ENCODE data around the gene CALML3. TPM values are rescaled to one million over a fixed set of nuclear protein-coding genes. Genes with fewer than 3 reads are reported as not detected.

Gene CALML3
- total and polyA plus RNA-seq, 2 of the 13 experiments (the other 11 are each of a cell fraction or from before 2014, with no cell fraction given) = not detected

DNA sequence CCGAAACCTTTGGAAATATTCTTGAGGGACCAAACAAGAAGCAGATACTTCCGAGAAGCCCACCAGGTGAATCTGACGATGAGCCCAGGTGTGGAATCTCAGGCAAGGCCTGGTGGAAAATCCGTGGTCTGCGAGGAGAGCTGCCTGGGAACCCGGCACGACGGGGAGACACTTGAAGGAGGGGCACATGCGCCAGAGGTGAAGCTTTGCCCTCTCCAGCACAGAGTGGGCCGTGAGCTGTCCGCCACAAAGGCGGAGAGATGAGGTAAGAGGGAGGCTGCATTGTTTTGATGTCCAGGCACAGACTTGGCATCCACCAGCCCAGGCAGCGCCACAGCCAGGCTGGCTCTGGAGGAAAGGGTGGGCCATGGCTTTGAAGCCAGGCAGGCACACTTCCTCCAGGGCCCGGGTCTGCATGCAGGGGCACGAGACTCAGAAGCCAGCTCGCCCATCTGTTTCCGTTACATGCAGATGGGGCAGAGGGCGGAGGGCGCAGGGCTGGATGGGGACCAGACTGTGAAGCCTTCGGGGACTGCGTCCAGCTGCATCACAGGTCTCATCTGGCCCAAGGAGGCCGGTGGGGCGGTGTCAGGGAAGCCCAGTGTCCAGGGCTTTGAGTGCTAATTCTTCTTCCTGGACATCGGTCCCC is 45.4 kb downstream of the CALML3 start:
- no peaks in the 10 kb centered on the region for H3K9me3 ChIP-seq (ENCODE audit: low read length)
- CTCF ChIA-PET (ENCODE audit: low intra/inter-chr PET ratio, low total read pairs) = no interaction called here
- H3K4me1 ChIP-seq (ENCODE audit: insufficient read depth, low read length) = peaks cover 95% of the 10 kb centered on the region
- H3K4me3 ChIP-seq (replicated peaks in 1 of 3; ENCODE audit: insufficient read depth in 1 of 3, low read depth in 2 of 3, low read length in 3 of 3) = peak overlapping the region in 1 of 3 experiments; percentile 19; a peak in 1 of 6 replicates
- ATAC-seq (no peak), DNase-seq (ENCODE audit: low spot score) (no peak), FAIRE-seq (no peak)
- no TSS peak for BruUV-seq (replicated peaks)
- H3K27me3 ChIP-seq (ENCODE audit: control insufficient read depth in 1 of 2, insufficient read depth in 2 of 2, low read length in 2 of 2) = no peaks in the 10 kb centered on the region
- H3K36me3 ChIP-seq (replicated peaks in 1 of 2; ENCODE audit: control insufficient read depth in 1 of 2, insufficient read depth in 2 of 2, low read length in 2 of 2) = no peaks in the 10 kb centered on the region
- 51% methylated on average over 20 of the region's 24 CpGs for WGBS (ENCODE audit: low lambda C conversion rate)
- no peaks in the 10 kb centered on the region for H4K20me1 ChIP-seq (ENCODE audit: insufficient read depth, low read length)
- no peaks in the 10 kb centered on the region for H3K79me2 ChIP-seq (ENCODE audit: insufficient read depth, low read length)
- intact Hi-C loops (cut with micrococcal nuclease; ENCODE audit: unreplicated experiment) (no loop called here), in situ Hi-C loops (cut with HindIII; ENCODE audit: extremely low pct_ligation_motif_present, low pct_unique_long_range_greater_than_20kb) (no loop called here)
- H3K9ac ChIP-seq (ENCODE audit: insufficient read depth, low read depth, low read length) = no peak overlapping the region
- peak overlapping the region; percentile 2 for H3K4me2 ChIP-seq (ENCODE audit: low read depth, low read length)
- H3K27ac ChIP-seq (ENCODE audit: extremely low read length, insufficient read depth, low read length) = no peak overlapping the region
- H2AFZ ChIP-seq (ENCODE audit: low read length) = no peak overlapping the region
- POLR2A ChIA-PET = interaction anchor here (2.8 kb wide), 1 partner anchor 22 kb away, joined by 21 read pairs; no protein-coding TSS in a partner anchor
- TF ChIP-seq HOXA7 (CRISPR knock-in tag; IDR thresholded peaks at IDR 0.05) (no peak), HIVEP1 (CRISPR knock-in tag; IDR thresholded peaks at IDR 0.05) (peak; percentile 33; the same call in 1 of the 2 replicates), ZMYM3 (CRISPR knock-in tag; IDR thresholded peaks at IDR 0.05) (no peak), PBX3 (CRISPR knock-in tag; IDR thresholded peaks at IDR 0.05; ENCODE audit: borderline replicate concordance) (no peak), ZBTB33 (CRISPR knock-in tag; IDR thresholded peaks at IDR 0.05) (peak; percentile 89), ZNF451 (CRISPR knock-in tag; IDR thresholded peaks at IDR 0.05) (no peak), ZNF598 (CRISPR knock-in tag; IDR thresholded peaks at IDR 0.05; ENCODE audit: borderline replicate concordance) (no peak), KDM4B (CRISPR knock-in tag; IDR thresholded peaks at IDR 0.05) (no peak), MIER2 (CRISPR knock-in tag; IDR thresholded peaks at IDR 0.05) (no peak), ZNF768 (CRISPR knock-in tag; IDR thresholded peaks at IDR 0.05) (peak; percentile 60; the same call in 1 of the 2 replicates), ZBTB38 (CRISPR knock-in tag; IDR thresholded peaks at IDR 0.05) (0 out of 2 replicates have a peak, but pooled peaks have one; percentile 13), MYNN (CRISPR knock-in tag; IDR thresholded peaks at IDR 0.05; ENCODE audit: low read depth) (no peak), MIXL1 (CRISPR knock-in tag; IDR thresholded peaks at IDR 0.05) (no peak), ZNF616 (CRISPR knock-in tag; IDR thresholded peaks at IDR 0.05; ENCODE audit: low read depth) (no peak), PHF20 (CRISPR knock-in tag; IDR thresholded peaks at IDR 0.05) (no peak), HOXA3 (CRISPR knock-in tag; IDR thresholded peaks at IDR 0.05) (peak; percentile 33; the same call in 1 of the 2 replicates)
- TF ChIP-seq, protein P1, sequence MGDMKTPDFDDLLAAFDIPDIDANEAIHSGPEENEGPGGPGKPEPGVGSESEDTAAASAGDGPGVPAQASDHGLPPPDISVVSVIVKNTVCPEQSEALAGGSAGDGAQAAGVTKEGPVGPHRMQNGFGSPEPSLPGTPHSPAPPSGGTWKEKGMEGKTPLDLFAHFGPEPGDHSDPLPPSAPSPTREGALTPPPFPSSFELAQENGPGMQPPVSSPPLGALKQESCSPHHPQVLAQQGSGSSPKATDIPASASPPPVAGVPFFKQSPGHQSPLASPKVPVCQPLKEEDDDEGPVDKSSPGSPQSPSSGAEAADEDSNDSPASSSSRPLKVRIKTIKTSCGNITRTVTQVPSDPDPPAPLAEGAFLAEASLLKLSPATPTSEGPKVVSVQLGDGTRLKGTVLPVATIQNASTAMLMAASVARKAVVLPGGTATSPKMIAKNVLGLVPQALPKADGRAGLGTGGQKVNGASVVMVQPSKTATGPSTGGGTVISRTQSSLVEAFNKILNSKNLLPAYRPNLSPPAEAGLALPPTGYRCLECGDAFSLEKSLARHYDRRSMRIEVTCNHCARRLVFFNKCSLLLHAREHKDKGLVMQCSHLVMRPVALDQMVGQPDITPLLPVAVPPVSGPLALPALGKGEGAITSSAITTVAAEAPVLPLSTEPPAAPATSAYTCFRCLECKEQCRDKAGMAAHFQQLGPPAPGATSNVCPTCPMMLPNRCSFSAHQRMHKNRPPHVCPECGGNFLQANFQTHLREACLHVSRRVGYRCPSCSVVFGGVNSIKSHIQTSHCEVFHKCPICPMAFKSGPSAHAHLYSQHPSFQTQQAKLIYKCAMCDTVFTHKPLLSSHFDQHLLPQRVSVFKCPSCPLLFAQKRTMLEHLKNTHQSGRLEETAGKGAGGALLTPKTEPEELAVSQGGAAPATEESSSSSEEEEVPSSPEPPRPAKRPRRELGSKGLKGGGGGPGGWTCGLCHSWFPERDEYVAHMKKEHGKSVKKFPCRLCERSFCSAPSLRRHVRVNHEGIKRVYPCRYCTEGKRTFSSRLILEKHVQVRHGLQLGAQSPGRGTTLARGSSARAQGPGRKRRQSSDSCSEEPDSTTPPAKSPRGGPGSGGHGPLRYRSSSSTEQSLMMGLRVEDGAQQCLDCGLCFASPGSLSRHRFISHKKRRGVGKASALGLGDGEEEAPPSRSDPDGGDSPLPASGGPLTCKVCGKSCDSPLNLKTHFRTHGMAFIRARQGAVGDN (CRISPR knock-in tag; IDR thresholded peaks at IDR 0.05) = peak; percentile 45; the same call in 1 of the 2 replicates

Measured in HepG2 (cell line).